Midbrain (tissue), 1 donor: ENCODE data around the gene ATXN10.

ENCODE experiments used
- DNase-seq: peaks from one replicate; lab custom pipeline; 2025; lab: John Stamatoyannopoulos, UW

Gene ATXN10

GRCh38 chr22:45890351-45890635, 218.7 kb downstream of the ATXN10 start:
- DNase-seq: no peak

- no peak for DNase-seq
These were observed 219.4 kb downstream of the ATXN10 start for GRCh38 chr22:45891021-45891421.

GRCh38 chr22:45891471-45891995, 219.9 kb downstream of the ATXN10 start:
- no peak for DNase-seq

- DNase-seq: no peak
These were observed 220.5 kb downstream of the ATXN10 start for GRCh38 chr22:45891996-45892621.

GRCh38 chr22:45892681-45893461, 221.2 kb downstream of the ATXN10 start:
- DNase-seq: no peak

GRCh38 chr22:45893516-45893915, 221.9 kb downstream of the ATXN10 start:
- DNase-seq: no peak
